Measurements from ENCODE around the gene BIRC5. TPM values are rescaled to one million over a fixed set of nuclear protein-coding genes. Genes with fewer than 3 reads are reported as not detected.

The BIRC5 gene
- total RNA-seq, 1 experiment from 2014 or later = 119 TPM

GRCh38 chr17:78183916-78184315 lies 30.1 kb upstream of the BIRC5 start:
- BruUV-seq (replicated peaks) = no TSS peak
- peaks cover 26% of the 10 kb centered on the region for H3K4me1 ChIP-seq (ENCODE audit: control insufficient read depth, insufficient read depth, low read length)
- DNase-seq (ENCODE audit: low read depth, low spot score) (no peak), ATAC-seq (no peak)
- intact Hi-C loops (cut with micrococcal nuclease; ENCODE audit: unreplicated experiment) (no loop called here), in situ Hi-C loops (cut with HindIII; ENCODE audit: low pct_unique_long_range_greater_than_20kb, low sequenced_read_pairs) (no loop called here)
- no peak overlapping the region for H3K4me3 ChIP-seq (ENCODE audit: low read depth in 2 of 2, low read length in 2 of 2)
- ChIA-PET POLR2A (interaction anchor here (0.6 kb wide), 1 partner anchor 12 kb away, joined by 3 read pairs; no protein-coding TSS in a partner anchor), CTCF (no interaction called here)
- no peaks in the 10 kb centered on the region for H3K9me3 ChIP-seq (ENCODE audit: control insufficient read depth, insufficient read depth, low read depth, low read length)
- H3K27ac ChIP-seq (ENCODE audit: low read length) = no peak overlapping the region
- no peaks in the 10 kb centered on the region for H3K27me3 ChIP-seq (ENCODE audit: control insufficient read depth, insufficient read depth, low read length)
- TF ChIP-seq REST (IDR thresholded peaks at IDR 0.05; ENCODE audit: insufficient read depth in 1 of 2, low read depth in 2 of 2, low read length in 1 of 2) (no peak), POLR2AphosphoS5 (IDR thresholded peaks at IDR 0.05; ENCODE audit: low read depth, low read length) (no peak), CTCF (IDR thresholded peaks at IDR 0.05) (no peak), TCF7L2 (IDR thresholded peaks at IDR 0.05; ENCODE audit: low read depth, low read length) (no peak), SIN3A (IDR thresholded peaks at IDR 0.05; ENCODE audit: borderline replicate concordance, insufficient read depth, low read depth, low read length) (no peak)
- peaks cover 3% of the 10 kb centered on the region for H3K36me3 ChIP-seq (ENCODE audit: control insufficient read depth, insufficient read depth, low read length)

- DNase-seq (ENCODE audit: low read depth, low spot score) (no peak), ATAC-seq (no peak)
- Histone ChIP-seq H3K4me3 (ENCODE audit: low read depth in 2 of 2, low read length in 2 of 2) (no peak overlapping the region), H3K36me3 (ENCODE audit: control insufficient read depth, insufficient read depth, low read length) (peaks cover 3% of the 10 kb centered on the region), H3K27ac (ENCODE audit: low read length) (no peak overlapping the region), H3K4me1 (ENCODE audit: control insufficient read depth, insufficient read depth, low read length) (peaks cover 26% of the 10 kb centered on the region), H3K27me3 (ENCODE audit: control insufficient read depth, insufficient read depth, low read length) (no peaks in the 10 kb centered on the region), H3K9me3 (ENCODE audit: control insufficient read depth, insufficient read depth, low read depth, low read length) (no peaks in the 10 kb centered on the region)
- in situ Hi-C loops (cut with HindIII; ENCODE audit: low pct_unique_long_range_greater_than_20kb, low sequenced_read_pairs) = no loop called here
- ChIA-PET CTCF (no interaction called here), POLR2A (interaction anchor here (0.6 kb wide), 1 partner anchor 11 kb away, joined by 3 read pairs; no protein-coding TSS in a partner anchor)
- no peak for TF ChIP-seq CTCF (IDR thresholded peaks at IDR 0.05)
- no peak for TF ChIP-seq SIN3A (IDR thresholded peaks at IDR 0.05; ENCODE audit: borderline replicate concordance, insufficient read depth, low read depth, low read length)
- TF ChIP-seq POLR2AphosphoS5 (IDR thresholded peaks at IDR 0.05; ENCODE audit: low read depth, low read length) = no peak
- BruUV-seq (replicated peaks) = no TSS peak
- intact Hi-C loops (cut with micrococcal nuclease; ENCODE audit: unreplicated experiment) = no loop called here
Observed at GRCh38 chr17:78184351-78184750, 29.7 kb upstream of the BIRC5 start.
